Choroid plexus epithelial cell (primary cell): ENCODE measurements around the gene ANK3.
A peak's percentile ranks its signal among the peaks of the same experiment; 100 is the strongest.

Experiments
- DNase-seq: peaks from one replicate; pipeline ENCODE4 v3.0.0-alpha.2; 2010; ENCODE audit warnings: low read depth
- H3K4me3 ChIP-seq: 2 replicates; pipeline ENCODE4 v1.5.1; 2011; ENCODE audit warnings: low read depth, mild to moderate bottlenecking, control low read depth, low read length, moderate library complexity
- TF ChIP-seq, protein P1 (sequence below): conservative IDR thresholded peaks from 2 replicates; pipeline ENCODE4 v1.5.1; 2011; ENCODE audit warnings: low read depth, mild to moderate bottlenecking, control low read depth, inconsistent platforms, low read length, moderate library complexity

Gene ANK3

DNA sequence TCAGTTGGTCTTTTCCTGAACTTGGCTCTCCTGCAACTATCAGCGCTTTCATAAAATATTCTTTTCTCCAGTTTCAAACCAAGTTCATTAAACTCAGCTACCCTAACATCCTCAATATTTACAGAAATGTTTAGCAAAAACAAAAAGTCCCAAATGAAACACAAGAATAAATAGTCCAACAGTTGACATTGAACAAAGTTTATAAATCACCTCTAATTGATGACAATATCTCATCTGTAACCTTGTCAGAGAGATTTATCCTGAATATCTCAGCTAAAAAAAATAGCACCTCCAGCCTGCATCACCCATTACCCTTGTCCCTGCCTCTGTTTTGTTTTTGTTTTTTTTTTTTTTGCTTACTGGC, 76.1 kb downstream of the ANK3 start:
- no peak for DNase-seq
- TF ChIP-seq, protein P1, sequence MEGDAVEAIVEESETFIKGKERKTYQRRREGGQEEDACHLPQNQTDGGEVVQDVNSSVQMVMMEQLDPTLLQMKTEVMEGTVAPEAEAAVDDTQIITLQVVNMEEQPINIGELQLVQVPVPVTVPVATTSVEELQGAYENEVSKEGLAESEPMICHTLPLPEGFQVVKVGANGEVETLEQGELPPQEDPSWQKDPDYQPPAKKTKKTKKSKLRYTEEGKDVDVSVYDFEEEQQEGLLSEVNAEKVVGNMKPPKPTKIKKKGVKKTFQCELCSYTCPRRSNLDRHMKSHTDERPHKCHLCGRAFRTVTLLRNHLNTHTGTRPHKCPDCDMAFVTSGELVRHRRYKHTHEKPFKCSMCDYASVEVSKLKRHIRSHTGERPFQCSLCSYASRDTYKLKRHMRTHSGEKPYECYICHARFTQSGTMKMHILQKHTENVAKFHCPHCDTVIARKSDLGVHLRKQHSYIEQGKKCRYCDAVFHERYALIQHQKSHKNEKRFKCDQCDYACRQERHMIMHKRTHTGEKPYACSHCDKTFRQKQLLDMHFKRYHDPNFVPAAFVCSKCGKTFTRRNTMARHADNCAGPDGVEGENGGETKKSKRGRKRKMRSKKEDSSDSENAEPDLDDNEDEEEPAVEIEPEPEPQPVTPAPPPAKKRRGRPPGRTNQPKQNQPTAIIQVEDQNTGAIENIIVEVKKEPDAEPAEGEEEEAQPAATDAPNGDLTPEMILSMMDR = no peak
- no peak overlapping the region for H3K4me3 ChIP-seq

DNA sequence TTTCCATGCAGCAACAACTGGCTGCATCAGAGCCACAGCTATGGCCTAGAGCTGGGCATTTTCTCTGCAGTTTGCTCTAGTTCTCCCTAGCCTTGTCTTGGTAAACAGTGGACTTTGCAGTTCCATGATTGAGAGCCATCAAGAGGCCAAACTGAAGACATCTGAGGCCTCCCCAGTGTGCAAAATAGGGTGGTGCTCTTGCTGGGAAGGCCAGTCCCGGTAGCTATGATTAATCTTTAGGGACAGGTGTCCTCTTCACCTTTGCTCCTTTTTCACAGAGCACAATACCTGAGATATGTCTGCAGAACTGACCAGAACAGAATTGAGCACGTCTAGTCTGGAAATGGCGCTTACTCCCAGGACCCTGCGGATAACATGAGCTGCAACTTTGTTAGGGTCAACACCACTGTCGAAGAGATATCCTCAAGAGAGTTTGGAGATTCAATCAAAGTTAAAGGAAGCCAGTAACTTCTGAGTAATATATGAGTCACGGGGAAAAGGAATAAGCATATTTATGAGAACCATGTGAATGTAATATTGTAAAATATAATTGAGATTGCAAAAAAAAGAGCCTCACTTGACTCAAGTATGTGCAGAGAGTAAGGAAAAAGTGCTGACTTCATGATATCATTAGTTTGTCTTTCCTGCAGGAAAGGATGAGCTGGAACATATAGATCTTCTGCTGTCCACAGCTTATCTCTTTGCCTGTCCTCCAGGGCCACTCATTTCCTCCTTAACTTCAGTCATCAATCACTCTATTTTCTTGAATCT, 76.7 kb downstream of the ANK3 start:
- no peak overlapping the region for H3K4me3 ChIP-seq
- TF ChIP-seq, protein P1 = no peak
- peak; percentile 59 for DNase-seq

DNA sequence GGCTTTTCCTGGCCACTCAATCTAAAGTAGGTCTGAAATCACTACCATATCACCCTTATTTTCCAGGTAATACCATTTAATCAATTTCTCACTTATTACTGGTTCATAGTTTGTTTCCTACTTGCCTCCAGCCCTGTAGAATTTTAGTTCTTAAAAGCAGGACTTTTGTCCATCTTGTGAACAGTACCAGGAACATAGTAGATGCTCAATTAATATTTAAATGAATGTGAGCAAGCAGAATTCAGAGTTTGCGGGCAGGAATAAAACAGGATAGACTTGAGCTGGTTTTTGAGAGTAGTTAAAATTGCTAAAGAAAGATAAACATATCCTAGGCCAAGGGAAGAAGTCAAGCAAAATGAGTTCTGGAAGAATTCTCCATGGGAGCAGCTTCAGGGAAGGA, 77.9 kb downstream of the ANK3 start:
- no peak for DNase-seq
- H3K4me3 ChIP-seq = no peak overlapping the region
- TF ChIP-seq, protein P1 = no peak

DNA sequence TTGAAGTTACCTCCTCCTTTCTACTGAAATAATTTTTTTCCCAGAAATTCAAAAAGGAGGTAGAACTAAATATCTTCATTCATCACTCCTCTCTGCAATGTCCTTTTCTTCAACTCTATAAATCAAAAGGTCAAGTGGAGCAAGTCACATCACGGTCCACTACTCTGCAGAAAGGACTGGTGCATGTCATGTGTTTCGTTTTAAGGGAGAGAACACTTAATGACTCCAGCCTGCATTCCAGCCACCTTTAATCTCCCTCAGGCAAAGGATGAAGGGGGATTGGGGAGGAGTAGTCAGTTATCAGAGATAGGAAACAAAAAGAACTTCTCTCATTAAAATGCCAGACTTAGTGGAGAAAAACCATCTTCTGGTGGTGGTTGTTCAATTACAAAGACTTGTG, 78.9 kb downstream of the ANK3 start:
- no peak overlapping the region for H3K4me3 ChIP-seq
- DNase-seq = no peak
- TF ChIP-seq, protein P1 = no peak

DNA sequence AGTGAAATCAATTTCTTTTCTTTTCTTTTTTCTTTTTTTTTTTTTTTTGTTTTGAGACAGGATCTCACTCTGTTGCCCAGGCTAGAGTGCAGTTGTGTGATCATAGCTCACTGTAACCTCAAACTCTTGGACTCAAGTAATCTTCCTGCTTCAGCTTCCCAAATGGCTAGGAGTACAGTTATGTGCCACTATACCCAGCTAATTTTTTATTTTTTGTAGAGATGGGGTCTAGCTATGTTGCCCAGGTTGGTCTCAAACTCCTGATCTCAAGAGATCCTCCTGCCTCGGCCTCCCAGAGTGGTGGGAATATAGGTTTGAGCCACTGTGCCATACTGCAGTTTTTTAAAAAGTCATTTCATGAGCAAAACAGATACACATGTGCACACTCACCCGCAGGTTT, 79.8 kb downstream of the ANK3 start:
- H3K4me3 ChIP-seq = no peak overlapping the region
- no peak for DNase-seq
- TF ChIP-seq, protein P1 = no peak

DNA sequence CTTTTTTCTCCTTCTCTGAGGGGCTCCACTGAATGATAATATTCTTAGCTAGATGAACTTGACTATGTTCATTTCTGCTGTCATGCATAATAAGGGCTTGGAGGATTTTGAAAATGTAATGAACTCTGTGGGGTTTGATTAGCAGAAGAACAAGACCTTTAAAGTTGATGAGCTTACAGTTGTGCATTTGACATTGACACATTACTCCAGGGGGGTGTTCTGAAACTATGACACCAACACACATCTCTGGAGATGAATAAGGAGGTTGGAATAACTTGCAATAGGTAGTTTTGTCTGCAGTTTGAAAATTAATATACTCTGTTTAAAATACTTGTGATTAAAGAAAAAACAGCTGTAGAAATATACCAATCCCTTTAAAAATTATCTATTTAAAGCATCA, 80.3 kb downstream of the ANK3 start:
- no peak for DNase-seq
- TF ChIP-seq, protein P1 = no peak
- H3K4me3 ChIP-seq = no peak overlapping the region

DNA sequence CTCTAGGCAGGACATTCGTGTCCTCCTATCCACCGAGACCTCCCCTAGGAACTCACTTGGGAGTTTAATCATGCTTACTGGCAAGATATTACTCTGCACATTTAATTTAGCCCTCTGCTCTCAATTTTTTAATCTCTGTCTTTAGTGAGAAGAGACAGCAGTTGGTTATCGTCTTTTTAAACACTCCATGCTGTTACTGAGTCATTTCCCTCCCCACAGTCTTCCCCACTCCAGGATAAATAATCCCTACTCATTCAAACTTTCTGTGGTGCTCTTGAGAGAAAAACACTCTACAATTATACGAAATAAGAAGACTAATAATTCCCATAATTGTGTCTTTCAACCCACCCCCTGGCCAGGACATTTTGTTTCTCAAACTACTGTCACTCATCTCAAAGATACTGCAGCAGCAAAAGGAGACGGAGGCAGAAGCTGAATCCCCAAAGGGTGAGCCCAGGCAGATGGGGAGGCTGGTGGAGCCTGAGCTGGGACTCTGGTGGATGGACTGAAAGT, 84.2 kb downstream of the ANK3 start:
- TF ChIP-seq, protein P1 = no peak
- H3K4me3 ChIP-seq = no peak overlapping the region
- DNase-seq = peak; percentile 42
